Measurements from ENCODE around the gene CRHR2.

DNA sequence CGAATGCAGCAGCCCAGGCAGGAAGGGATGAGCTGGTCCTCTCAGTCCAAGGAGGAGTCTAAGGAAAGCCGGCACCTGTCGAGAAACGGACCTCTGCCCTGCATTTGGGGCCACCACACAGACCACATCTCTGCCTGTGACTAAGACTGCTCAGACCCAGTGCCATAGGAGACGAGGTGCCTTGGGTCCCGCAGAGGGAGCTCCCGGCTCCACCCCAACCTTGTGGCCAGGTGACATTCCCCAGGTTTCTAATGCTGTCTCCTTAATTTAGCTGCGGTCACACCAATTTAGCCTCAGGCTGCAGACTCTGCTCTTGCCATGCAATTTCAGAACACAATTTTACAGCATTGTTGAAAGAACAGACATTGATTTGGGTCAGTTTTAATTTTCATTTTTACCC lies 22.8 kb upstream of the CRHR2 start:
- TF ChIP-seq, protein P1, sequence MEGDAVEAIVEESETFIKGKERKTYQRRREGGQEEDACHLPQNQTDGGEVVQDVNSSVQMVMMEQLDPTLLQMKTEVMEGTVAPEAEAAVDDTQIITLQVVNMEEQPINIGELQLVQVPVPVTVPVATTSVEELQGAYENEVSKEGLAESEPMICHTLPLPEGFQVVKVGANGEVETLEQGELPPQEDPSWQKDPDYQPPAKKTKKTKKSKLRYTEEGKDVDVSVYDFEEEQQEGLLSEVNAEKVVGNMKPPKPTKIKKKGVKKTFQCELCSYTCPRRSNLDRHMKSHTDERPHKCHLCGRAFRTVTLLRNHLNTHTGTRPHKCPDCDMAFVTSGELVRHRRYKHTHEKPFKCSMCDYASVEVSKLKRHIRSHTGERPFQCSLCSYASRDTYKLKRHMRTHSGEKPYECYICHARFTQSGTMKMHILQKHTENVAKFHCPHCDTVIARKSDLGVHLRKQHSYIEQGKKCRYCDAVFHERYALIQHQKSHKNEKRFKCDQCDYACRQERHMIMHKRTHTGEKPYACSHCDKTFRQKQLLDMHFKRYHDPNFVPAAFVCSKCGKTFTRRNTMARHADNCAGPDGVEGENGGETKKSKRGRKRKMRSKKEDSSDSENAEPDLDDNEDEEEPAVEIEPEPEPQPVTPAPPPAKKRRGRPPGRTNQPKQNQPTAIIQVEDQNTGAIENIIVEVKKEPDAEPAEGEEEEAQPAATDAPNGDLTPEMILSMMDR (IDR thresholded peaks at IDR 0.05): no peak
- TF ChIP-seq EZH2phosphoT487 (IDR thresholded peaks at IDR 0.05; ENCODE audit: borderline replicate concordance, low read depth) (no peak), RCOR1 (IDR thresholded peaks at IDR 0.05; ENCODE audit: low read length) (no peak), RFX5 (IDR thresholded peaks at IDR 0.05; ENCODE audit: low read length) (no peak), NFIC (IDR thresholded peaks at IDR 0.05; ENCODE audit: borderline replicate concordance) (no peak), SMC3 (IDR thresholded peaks at IDR 0.05; ENCODE audit: low read depth, low read length) (no peak)
- TF ChIP-seq, protein P2, sequence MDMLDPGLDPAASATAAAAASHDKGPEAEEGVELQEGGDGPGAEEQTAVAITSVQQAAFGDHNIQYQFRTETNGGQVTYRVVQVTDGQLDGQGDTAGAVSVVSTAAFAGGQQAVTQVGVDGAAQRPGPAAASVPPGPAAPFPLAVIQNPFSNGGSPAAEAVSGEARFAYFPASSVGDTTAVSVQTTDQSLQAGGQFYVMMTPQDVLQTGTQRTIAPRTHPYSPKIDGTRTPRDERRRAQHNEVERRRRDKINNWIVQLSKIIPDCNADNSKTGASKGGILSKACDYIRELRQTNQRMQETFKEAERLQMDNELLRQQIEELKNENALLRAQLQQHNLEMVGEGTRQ (IDR thresholded peaks at IDR 0.05; ENCODE audit: borderline replicate concordance, low read depth, low read length): no peak
